ENCODE measurements around the gene TRPM8.

DNA sequence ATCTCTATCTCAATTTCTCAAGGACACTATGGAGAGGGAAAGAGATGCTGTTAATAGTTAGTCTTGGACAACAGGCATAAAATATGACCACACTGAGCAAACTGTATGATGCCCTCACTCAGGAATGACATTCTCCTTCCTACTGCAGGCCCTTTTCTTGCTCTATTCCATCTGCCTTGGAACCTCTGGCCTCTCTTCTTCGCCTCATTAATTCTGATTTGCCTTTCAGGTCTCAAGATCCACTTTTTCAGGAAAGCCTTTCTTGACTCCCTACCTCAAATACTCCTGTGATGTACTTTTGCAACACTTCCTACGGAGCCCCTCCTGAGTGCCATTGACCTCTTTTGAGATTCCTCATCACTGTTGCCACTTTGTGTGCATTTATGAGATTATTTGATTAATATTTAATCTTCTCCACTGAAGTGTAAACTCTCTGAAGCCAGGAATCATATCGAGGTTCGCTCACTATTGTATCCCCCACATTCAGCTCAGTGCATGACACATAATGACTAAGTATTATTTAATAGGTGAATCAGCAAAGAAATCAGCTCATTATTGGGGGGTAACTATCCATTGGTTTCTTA, 112.1 kb downstream of the TRPM8 start:
- TF ChIP-seq EZH2 (IDR thresholded peaks at IDR 0.05) (no peak), POLR2AphosphoS5 (IDR thresholded peaks at IDR 0.05; ENCODE audit: borderline replicate concordance, low read depth, low read length) (no peak)
